CD8-positive, alpha-beta memory T cell (primary cell): ENCODE data around the gene OSBP2. TPM values are rescaled to one million over a fixed set of nuclear protein-coding genes. Genes with fewer than 3 reads are reported as not detected.
"Not testable (repeated sequence)": the region's sequence is repeated elsewhere in the genome, so short reads cannot be mapped to it uniquely, and the experiment has no call there.

Source experiments
- CTCF ChIA-PET: fragments of 350-600 bp; sonication (Branson Sonifier 250); formaldehyde crosslinking; loops from one replicate; lab custom pipeline; 2021; ENCODE audit warnings: antibody characterized with exemption; lab: Charles Lee
- POLR2A ChIA-PET: fragments of 350-600 bp; sonication (Branson Sonifier 250); formaldehyde crosslinking; loops from one replicate; lab custom pipeline; 2021; ENCODE audit warnings: antibody characterized with exemption; lab: Charles Lee
- DNase-seq, 5 donors: peaks; one replicate each; pipeline versions ENCODE4 v3.0.0 to v3.0.0-alpha.2; 2020 to 2022; ENCODE audit warnings: mixed read lengths in 1 of 5
- H3K27ac ChIP-seq: one replicate; pipeline ENCODE4 v1.7.0; 2013; ENCODE audit warnings: low read depth, mild to moderate bottlenecking, low read length, moderate library complexity
- H3K27me3 ChIP-seq: 2 replicates; pipeline ENCODE4 v1.7.0; 2013; ENCODE audit warnings: low read length, mild to moderate bottlenecking; ENCODE audit not compliant: insufficient read depth, poor library complexity, severe bottlenecking
- H3K36me3 ChIP-seq: 2 replicates; pipeline ENCODE4 v1.7.0; 2013; ENCODE audit warnings: mild to moderate bottlenecking, low read length, moderate library complexity; ENCODE audit not compliant: insufficient read depth
- H3K4me1 ChIP-seq: 2 replicates; pipeline ENCODE4 v1.7.0; 2013; ENCODE audit warnings: mild to moderate bottlenecking, low read length, moderate library complexity; ENCODE audit not compliant: insufficient read depth
- H3K4me3 ChIP-seq: 2 replicates; pipeline ENCODE4 v1.7.0; 2013; ENCODE audit warnings: mild to moderate bottlenecking, low read length
- H3K9me3 ChIP-seq: 2 replicates; pipeline ENCODE4 v1.7.0; 2013; ENCODE audit warnings: mild to moderate bottlenecking, low read length
- H3K27ac Mint-ChIP-seq, 8 donors: one replicate each; pipeline ENCODE4 v1.8.0; 2020 to 2021; ENCODE audit warnings: mixed read lengths in 8 of 8, mild to moderate bottlenecking in 6 of 8, inconsistent platforms in 3 of 8, moderate library complexity in 3 of 8
- H3K27me3 Mint-ChIP-seq, 2 donors: one replicate each; pipeline ENCODE4 v1.8.0; 2020 to 2021; ENCODE audit warnings: mixed read lengths in 2 of 2, mild to moderate bottlenecking in 1 of 2, moderate library complexity in 1 of 2
- H3K36me3 Mint-ChIP-seq, 3 donors: one replicate each; pipeline ENCODE4 v1.8.0; 2020 to 2021; ENCODE audit warnings: mixed read lengths in 3 of 3, inconsistent platforms in 1 of 3, mild to moderate bottlenecking in 1 of 3
- H3K4me1 Mint-ChIP-seq, 3 donors: one replicate each; pipeline ENCODE4 v1.8.0; 2020 to 2021; ENCODE audit warnings: mixed read lengths in 3 of 3, inconsistent platforms in 1 of 3, mild to moderate bottlenecking in 1 of 3
- H3K4me3 Mint-ChIP-seq, 7 donors: one replicate each; pipeline ENCODE4 v1.8.0; 2020 to 2021; ENCODE audit warnings: mixed read lengths in 7 of 7, mild to moderate bottlenecking in 6 of 7, moderate library complexity in 4 of 7, inconsistent platforms in 2 of 7
- H3K9me3 Mint-ChIP-seq, 5 donors: one replicate each; pipeline ENCODE4 v1.8.0; 2020 to 2022; ENCODE audit warnings: mixed read lengths in 5 of 5, mild to moderate bottlenecking in 3 of 5, moderate library complexity in 2 of 5, inconsistent platforms in 1 of 5
- polyA plus RNA-seq: library from polyadenylated mRNA; unstranded; fragments of 300-500 nt; fragmentation: Illumina TruSeq; gene quantifications from one replicate; pipeline ENCODE4 v1.2.3, GENCODE V29; 2021
- total RNA-seq, 2 experiments: library from RNA; stranded (reverse); gene quantifications; one replicate each; pipeline ENCODE4 v1.2.3, GENCODE V29; 2021

Gene OSBP2
- total and polyA plus RNA-seq, 3 experiments from 2014 or later: 0.66 to 0.74 (median 0.74) TPM

- Histone ChIP-seq H3K36me3 (no peaks in the 10 kb centered on the region), H3K4me3 (no peak overlapping the region), H3K4me1 (no peaks in the 10 kb centered on the region), H3K27ac (no peak overlapping the region), H3K27me3 (no peaks in the 10 kb centered on the region), H3K9me3 (no peaks in the 10 kb centered on the region)
- Mint-ChIP-seq H3K9me3 (peaks cover 0 to 6% (median 4%) of the 10 kb centered on the region in 5 donors), H3K27ac (peak overlapping the region; percentile 21 to 90 (median 58)), H3K4me3 (peak overlapping the region in 2 of 7 donors; percentile 2 to 22), H3K27me3 (no peaks in the 10 kb centered on the region), H3K4me1 (peaks cover 24 to 26% (median 24%) of the 10 kb centered on the region in 3 donors), H3K36me3 (peaks cover 0 to 4% (median 0%) of the 10 kb centered on the region in 3 donors)
- ChIA-PET CTCF (no interaction called here), POLR2A (no interaction called here)
- DNase-seq: peak in 2 of 5 donors; percentile 13 to 22
Measured at GRCh38 chr22:30705710-30706651, 11.3 kb downstream of the OSBP2 start.

- H3K27ac Mint-ChIP-seq: peak overlapping the region; percentile 60 to 90 (median 80)
- POLR2A ChIA-PET: not testable (repeated sequence)
Measured at GRCh38 chr22:30709980-30710379, 15.3 kb downstream of the OSBP2 start.

GRCh38 chr22:30712094-30712493, 17.4 kb downstream of the OSBP2 start:
- peak overlapping the region in 5 of 8 donors; percentile 0 to 95 (median 49) for H3K27ac Mint-ChIP-seq
- H3K4me1 Mint-ChIP-seq: peaks cover 9 to 11% (median 10%) of the 10 kb centered on the region in 3 donors
- CTCF ChIA-PET: no interaction called here
- Histone ChIP-seq H3K36me3 (no peaks in the 10 kb centered on the region), H3K4me1 (no peaks in the 10 kb centered on the region), H3K4me3 (no peak overlapping the region), H3K9me3 (no peaks in the 10 kb centered on the region), H3K27me3 (no peaks in the 10 kb centered on the region), H3K27ac (no peak overlapping the region)
- no peak for DNase-seq
- H3K27me3 Mint-ChIP-seq: no peaks in the 10 kb centered on the region
- H3K4me3 Mint-ChIP-seq: peak overlapping the region in 1 of 7 donors; percentile 41
- H3K36me3 Mint-ChIP-seq: peaks cover 0 to 8% (median 0%) of the 10 kb centered on the region in 3 donors
- peaks cover 0 to 6% (median 4%) of the 10 kb centered on the region in 5 donors for H3K9me3 Mint-ChIP-seq
- POLR2A ChIA-PET: no interaction called here

More at GRCh38 chr22:30709980-30710379, 15.3 kb downstream of the OSBP2 start:
- H3K4me3 ChIP-seq, H3K36me3 ChIP-seq, H3K27me3 ChIP-seq, CTCF ChIA-PET, H3K9me3 Mint-ChIP-seq, H3K27me3 Mint-ChIP-seq, H3K27ac ChIP-seq, H3K4me1 ChIP-seq, H3K9me3 ChIP-seq, H3K36me3 Mint-ChIP-seq: not testable (repeated sequence)
- Mint-ChIP-seq H3K4me3 (peak overlapping the region in 2 of 7 donors; percentile 32 to 48), H3K4me1 (peaks cover 24 to 27% (median 24%) of the 10 kb centered on the region in 3 donors)
- DNase-seq: peak in 1 of 5 donors; percentile 37

- Mint-ChIP-seq H3K27ac (peak overlapping the region in 1 of 8 donors; percentile 11), H3K36me3 (peaks cover 0 to 8% (median 0%) of the 10 kb centered on the region in 3 donors), H3K4me1 (peaks cover 9 to 11% (median 10%) of the 10 kb centered on the region in 3 donors), H3K9me3 (peaks cover 0 to 6% (median 4%) of the 10 kb centered on the region in 5 donors), H3K27me3 (no peaks in the 10 kb centered on the region), H3K4me3 (no peak overlapping the region)
- Histone ChIP-seq H3K9me3 (no peaks in the 10 kb centered on the region), H3K27me3 (no peaks in the 10 kb centered on the region), H3K4me1 (no peaks in the 10 kb centered on the region), H3K36me3 (no peaks in the 10 kb centered on the region), H3K4me3 (no peak overlapping the region), H3K27ac (no peak overlapping the region)
- no peak for DNase-seq
- POLR2A ChIA-PET: no interaction called here
- CTCF ChIA-PET: no interaction called here
Measured at GRCh38 chr22:30714062-30714461, 19.4 kb downstream of the OSBP2 start.

- POLR2A ChIA-PET: no interaction called here
- H3K36me3 Mint-ChIP-seq: peaks cover 0 to 4% (median 0%) of the 10 kb centered on the region in 3 donors
- no peak overlapping the region for H3K27ac Mint-ChIP-seq
- Histone ChIP-seq H3K4me1 (no peaks in the 10 kb centered on the region), H3K9me3 (no peaks in the 10 kb centered on the region), H3K36me3 (no peaks in the 10 kb centered on the region), H3K27ac (no peak overlapping the region), H3K4me3 (no peak overlapping the region), H3K27me3 (no peaks in the 10 kb centered on the region)
- DNase-seq: no peak
- CTCF ChIA-PET: no interaction called here
- no peaks in the 10 kb centered on the region for H3K9me3 Mint-ChIP-seq
- H3K27me3 Mint-ChIP-seq: peaks cover 0 to 2% of the 10 kb centered on the region in 2 donors
- H3K4me3 Mint-ChIP-seq: no peak overlapping the region
- H3K4me1 Mint-ChIP-seq: no peaks in the 10 kb centered on the region
Measured at GRCh38 chr22:30717331-30717921, 22.8 kb downstream of the OSBP2 start.

GRCh38 chr22:30717952-30718351, 23.3 kb downstream of the OSBP2 start:
- H3K27me3 Mint-ChIP-seq: peaks cover 0 to 2% of the 10 kb centered on the region in 2 donors
- no peaks in the 10 kb centered on the region for H3K4me1 Mint-ChIP-seq
- no peaks in the 10 kb centered on the region for H3K9me3 Mint-ChIP-seq
- peaks cover 0 to 4% (median 0%) of the 10 kb centered on the region in 3 donors for H3K36me3 Mint-ChIP-seq
- ChIA-PET CTCF (no interaction called here), POLR2A (no interaction called here)
- no peak overlapping the region for H3K4me3 ChIP-seq
- H3K27ac ChIP-seq: no peak overlapping the region
- H3K4me3 Mint-ChIP-seq: no peak overlapping the region
- no peaks in the 10 kb centered on the region for H3K4me1 ChIP-seq
- no peaks in the 10 kb centered on the region for H3K27me3 ChIP-seq
- no peaks in the 10 kb centered on the region for H3K36me3 ChIP-seq
- no peak overlapping the region for H3K27ac Mint-ChIP-seq
- DNase-seq: no peak
- no peaks in the 10 kb centered on the region for H3K9me3 ChIP-seq

- no peak overlapping the region for H3K27ac ChIP-seq
- H3K4me1 ChIP-seq: no peaks in the 10 kb centered on the region
- no peaks in the 10 kb centered on the region for H3K9me3 ChIP-seq
- H3K27me3 ChIP-seq: no peaks in the 10 kb centered on the region
- H3K4me3 ChIP-seq: no peak overlapping the region
- Mint-ChIP-seq H3K4me3 (no peak overlapping the region), H3K27ac (no peak overlapping the region), H3K27me3 (peaks cover 0 to 2% of the 10 kb centered on the region in 2 donors), H3K9me3 (no peaks in the 10 kb centered on the region), H3K36me3 (peaks cover 0 to 4% (median 0%) of the 10 kb centered on the region in 3 donors), H3K4me1 (no peaks in the 10 kb centered on the region)
- ChIA-PET CTCF (no interaction called here), POLR2A (no interaction called here)
- H3K36me3 ChIP-seq: no peaks in the 10 kb centered on the region
- no peak for DNase-seq
Measured at GRCh38 chr22:30718491-30718890, 23.8 kb downstream of the OSBP2 start.

- Mint-ChIP-seq H3K36me3 (peaks cover 0 to 4% (median 0%) of the 10 kb centered on the region in 3 donors), H3K27me3 (peaks cover 0 to 2% of the 10 kb centered on the region in 2 donors), H3K27ac (no peak overlapping the region), H3K4me3 (no peak overlapping the region), H3K4me1 (no peaks in the 10 kb centered on the region), H3K9me3 (no peaks in the 10 kb centered on the region)
- H3K9me3 ChIP-seq: no peaks in the 10 kb centered on the region
- no peaks in the 10 kb centered on the region for H3K4me1 ChIP-seq
- CTCF ChIA-PET: no interaction called here
- no peaks in the 10 kb centered on the region for H3K27me3 ChIP-seq
- DNase-seq: no peak
- POLR2A ChIA-PET: no interaction called here
- H3K4me3 ChIP-seq: no peak overlapping the region
- H3K27ac ChIP-seq: no peak overlapping the region
- H3K36me3 ChIP-seq: no peaks in the 10 kb centered on the region
Measured at GRCh38 chr22:30718938-30719337, 24.3 kb downstream of the OSBP2 start.
